Tibial nerve (tissue), 4 donors: ENCODE measurements around the gene MRPL1. TPM values are rescaled to one million over a fixed set of nuclear protein-coding genes. Genes with fewer than 3 reads are reported as not detected.

Experiments used
- DNase-seq, 2 donors: peaks; one replicate each; pipeline ENCODE4 v3.0.0-alpha.2; 2019; ENCODE audit warnings: low spot score in 2 of 2
- H3K27ac ChIP-seq, 4 donors: fragments of 200-600 bp; sonication (generic) in 3 of 4; one replicate each; pipeline ENCODE4 v1.5.1; 2017 to 2019; ENCODE audit warnings: mild to moderate bottlenecking in 1 of 4
- H3K27me3 ChIP-seq, 2 donors: fragments of 200-600 bp; sonication (generic) in 1 of 2; one replicate each; pipeline versions ENCODE4 v1.5.1 to v1.6.0; 2017 to 2019
- H3K36me3 ChIP-seq, 3 donors: fragments of 200-600 bp; sonication (generic); one replicate each; pipeline ENCODE4 v1.5.1; 2018 to 2019
- H3K4me1 ChIP-seq, 4 donors: fragments of 200-600 bp; sonication (generic) in 3 of 4; one replicate each; pipeline ENCODE4 v1.5.1; 2017 to 2019
- H3K4me3 ChIP-seq, 4 donors: fragments of 200-600 bp; sonication (generic) in 3 of 4; one replicate each; pipeline ENCODE4 v1.5.1; 2017 to 2019; ENCODE audit warnings: mild to moderate bottlenecking in 1 of 4, moderate library complexity in 1 of 4
- H3K9me3 ChIP-seq, 4 donors: fragments of 200-600 bp; sonication (generic) in 3 of 4; one replicate each; pipeline ENCODE4 v1.5.1; 2017 to 2019
- CTCF ChIP-seq, 5 experiments: fragments of 200-600 bp in 3 of 5; fragments of 450-650 bp in 2 of 5; sonication (generic) in 3 of 5; IDR thresholded peaks; one replicate each; pipeline ENCODE4 v1.5.1; 2016 to 2019; ENCODE audit warnings: antibody characterized with exemption in 5 of 5, mild to moderate bottlenecking in 3 of 5, moderate library complexity in 2 of 5
- EP300 ChIP-seq, 2 donors: sonication (generic); formaldehyde crosslinking; IDR thresholded peaks; one replicate each; pipeline ENCODE4 v1.6.1; 2017; ENCODE audit warnings: antibody characterized with exemption in 2 of 2, mild to moderate bottlenecking in 1 of 2
- POLR2A ChIP-seq, 2 donors: fragments of 450-650 bp; IDR thresholded peaks; one replicate each; pipeline ENCODE4 v1.6.1; 2017; ENCODE audit warnings: antibody characterized with exemption in 2 of 2, mild to moderate bottlenecking in 2 of 2, moderate library complexity in 2 of 2
- WGBS, 2 donors: methylation state at CpG; one replicate each; pipeline ENCODE4 v1.1.5; 2018; 5-methylcytosine and 5-hydroxymethylcytosine counted together
- total RNA-seq, 4 donors: library from RNA; depleted of rRNA; stranded (reverse); fragments of >200 nt; gene quantifications; one replicate each; pipeline ENCODE4 v1.1.0, GENCODE V29; 2016

MRPL1 gene
- total RNA-seq, 4 donors from 2014 or later: 21.0 to 32.3 (median 26.9) TPM

- H3K4me1 ChIP-seq: peaks cover 0 to 4% (median 0%) of the 10 kb centered on the region in 4 donors
- H3K9me3 ChIP-seq: no peaks in the 10 kb centered on the region
- WGBS, 2 donors: 90 to 92% methylated on average over 12 of the region's 12 CpGs
- no peaks in the 10 kb centered on the region for H3K27me3 ChIP-seq
- H3K36me3 ChIP-seq: no peaks in the 10 kb centered on the region
- H3K4me3 ChIP-seq: no peak overlapping the region
- H3K27ac ChIP-seq: no peak overlapping the region
- TF ChIP-seq EP300 (IDR thresholded peaks at IDR 0.05) (no peak), POLR2A (IDR thresholded peaks at IDR 0.05) (no peak), CTCF (IDR thresholded peaks at IDR 0.05) (no peak)
- no peak for DNase-seq
Observed at GRCh38 chr4:77849278-77849965, 13.2 kb upstream of the MRPL1 start.

- Histone ChIP-seq H3K4me1 (peaks cover 0 to 8% (median 0%) of the 10 kb centered on the region in 4 donors), H3K36me3 (no peaks in the 10 kb centered on the region), H3K9me3 (no peaks in the 10 kb centered on the region), H3K27me3 (no peaks in the 10 kb centered on the region), H3K27ac (peak overlapping the region in 1 of 4 donors; percentile 67), H3K4me3 (no peak overlapping the region)
- TF ChIP-seq CTCF (IDR thresholded peaks at IDR 0.05) (no peak), EP300 (IDR thresholded peaks at IDR 0.05) (no peak), POLR2A (IDR thresholded peaks at IDR 0.05) (no peak)
- no peak for DNase-seq
- WGBS, 2 donors: 59 to 61% methylated on average over 7 of the region's 7 CpGs
Observed at GRCh38 chr4:77852892-77853495, 9.6 kb upstream of the MRPL1 start.

- TF ChIP-seq POLR2A (IDR thresholded peaks at IDR 0.05) (no peak), CTCF (IDR thresholded peaks at IDR 0.05) (no peak), EP300 (IDR thresholded peaks at IDR 0.05) (peak in 1 of 2 donors; percentile 13)
- DNase-seq: no peak
- H3K4me1 ChIP-seq: peaks cover 0 to 8% (median 0%) of the 10 kb centered on the region in 4 donors
- H3K4me3 ChIP-seq: no peak overlapping the region
- H3K27ac ChIP-seq: peak overlapping the region in 3 of 4 donors; percentile 27 to 48 (median 40)
- H3K27me3 ChIP-seq: no peaks in the 10 kb centered on the region
- no peaks in the 10 kb centered on the region for H3K9me3 ChIP-seq
- H3K36me3 ChIP-seq: no peaks in the 10 kb centered on the region
- WGBS, 2 donors: 66 to 68% methylated on average over 7 of the region's 7 CpGs
Observed at GRCh38 chr4:77854431-77855111, 8.1 kb upstream of the MRPL1 start.

- no peak overlapping the region for H3K4me3 ChIP-seq
- H3K4me1 ChIP-seq: peaks cover 0 to 10% (median under 1%) of the 10 kb centered on the region in 4 donors
- no peaks in the 10 kb centered on the region for H3K9me3 ChIP-seq
- TF ChIP-seq EP300 (IDR thresholded peaks at IDR 0.05) (no peak), POLR2A (IDR thresholded peaks at IDR 0.05) (no peak), CTCF (IDR thresholded peaks at IDR 0.05) (no peak)
- no peaks in the 10 kb centered on the region for H3K36me3 ChIP-seq
- no peak overlapping the region for H3K27ac ChIP-seq
- DNase-seq: no peak
- no peaks in the 10 kb centered on the region for H3K27me3 ChIP-seq
- 76 to 94% methylated on average over 1 of the region's 1 CpG for WGBS, 2 donors
Observed at GRCh38 chr4:77856152-77856551, 6.5 kb upstream of the MRPL1 start.

- no peak for DNase-seq
- no peak for TF ChIP-seq POLR2A (IDR thresholded peaks at IDR 0.05)
- TF ChIP-seq CTCF (IDR thresholded peaks at IDR 0.05): no peak
- no peak for TF ChIP-seq EP300 (IDR thresholded peaks at IDR 0.05)
Observed at GRCh38 chr4:77859256-77859655, 3.4 kb upstream of the MRPL1 start.

More at GRCh38 chr4:77859256-77859655, 3.4 kb upstream of the MRPL1 start:
- WGBS, 2 donors: 81 to 98% methylated on average over 3 of the region's 3 CpGs
- Histone ChIP-seq H3K27me3 (no peaks in the 10 kb centered on the region), H3K36me3 (no peaks in the 10 kb centered on the region), H3K27ac (no peak overlapping the region), H3K4me1 (peaks cover 0 to 18% (median 11%) of the 10 kb centered on the region in 4 donors), H3K4me3 (no peak overlapping the region), H3K9me3 (no peaks in the 10 kb centered on the region)
